Central memory CD8-positive, alpha-beta T cell (primary cell): Measurements from ENCODE around the gene SHISA8.
"Not testable (repeated sequence)": the region's sequence is repeated elsewhere in the genome, so short reads cannot be mapped to it uniquely, and the experiment has no call there.

Experiments used
- ATAC-seq: fragments of 150-1000 bp; cut with Tn5 transposase; replicated peaks from 2 replicates; pipeline ENCODE4 v1.10.0; 2022; ENCODE audit warnings: mild to moderate bottlenecking, moderate FRiP score, moderate number of reproducible peaks; ENCODE audit not compliant: poor library complexity, severe bottlenecking; ENCODE audit errors: extremely low read depth
- DNase-seq, 2 donors: peaks; one replicate each; pipeline ENCODE4 v3.0.0; 2021; ENCODE audit warnings: low spot score in 2 of 2
- H3K27ac Mint-ChIP-seq: one replicate; pipeline ENCODE4 v1.8.0; 2022; ENCODE audit warnings: low read depth, mild to moderate bottlenecking, moderate library complexity, mixed read lengths
- H3K27me3 Mint-ChIP-seq: one replicate; pipeline ENCODE4 v1.8.0; 2022; ENCODE audit warnings: mixed read lengths
- H3K36me3 Mint-ChIP-seq: one replicate; pipeline ENCODE4 v1.8.0; 2022; ENCODE audit warnings: mild to moderate bottlenecking, moderate library complexity, mixed read lengths; ENCODE audit not compliant: insufficient read depth
- H3K4me1 Mint-ChIP-seq: one replicate; pipeline ENCODE4 v1.8.0; 2022; ENCODE audit warnings: mixed read lengths
- H3K4me3 Mint-ChIP-seq: one replicate; pipeline ENCODE4 v1.8.0; 2022; ENCODE audit warnings: mild to moderate bottlenecking, moderate library complexity, mixed read lengths
- H3K9me3 Mint-ChIP-seq: one replicate; pipeline ENCODE4 v1.8.0; 2022; ENCODE audit warnings: mixed read lengths

Gene SHISA8

GRCh38 chr22:41915035-41915785 lies at the start of gene SHISA8:
SHISA8 (minus strand) TSS chr22:41915074; CDS start chr22:41914667, 407 bp downstream.
- Mint-ChIP-seq H3K4me1 (peaks cover 2% of the 10 kb centered on the region), H3K27ac (no peak within 1 kb of the TSS), H3K4me3 (peak within 1 kb of the TSS; percentile 60), H3K27me3 (peaks cover 51% of the 10 kb centered on the region), H3K9me3 (no peaks in the 10 kb centered on the region), H3K36me3 (peaks cover 2% of the 10 kb centered on the region)
- peak in 1 of 2 donors; percentile 30 for DNase-seq
- peak; percentile 63 for ATAC-seq

DNA sequence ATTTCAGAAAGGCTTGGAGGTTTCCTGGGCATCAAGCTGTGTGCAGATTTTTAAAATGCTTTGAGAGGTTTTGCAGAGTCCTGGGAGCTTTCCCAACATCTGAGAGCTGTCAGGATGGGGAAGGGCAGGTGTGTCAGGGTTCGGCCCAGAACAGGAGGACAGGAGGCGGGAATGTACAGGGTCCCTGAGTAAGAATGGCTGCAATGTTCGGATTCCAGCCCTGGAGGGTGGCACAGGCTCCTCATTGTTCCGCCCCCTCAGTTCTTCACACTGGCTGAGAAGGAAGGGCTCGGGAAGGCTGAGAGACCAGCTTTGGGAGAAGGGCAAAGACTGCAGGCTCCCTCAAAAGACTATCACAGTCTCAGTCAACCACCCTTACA lies 49.2 kb upstream of the SHISA8 start:
- Mint-ChIP-seq H3K27ac (no peak overlapping the region), H3K36me3 (no peaks in the 10 kb centered on the region), H3K4me3 (no peak overlapping the region), H3K27me3 (no peaks in the 10 kb centered on the region), H3K9me3 (no peaks in the 10 kb centered on the region), H3K4me1 (no peaks in the 10 kb centered on the region)
- no peak for DNase-seq
- ATAC-seq: no peak

DNA sequence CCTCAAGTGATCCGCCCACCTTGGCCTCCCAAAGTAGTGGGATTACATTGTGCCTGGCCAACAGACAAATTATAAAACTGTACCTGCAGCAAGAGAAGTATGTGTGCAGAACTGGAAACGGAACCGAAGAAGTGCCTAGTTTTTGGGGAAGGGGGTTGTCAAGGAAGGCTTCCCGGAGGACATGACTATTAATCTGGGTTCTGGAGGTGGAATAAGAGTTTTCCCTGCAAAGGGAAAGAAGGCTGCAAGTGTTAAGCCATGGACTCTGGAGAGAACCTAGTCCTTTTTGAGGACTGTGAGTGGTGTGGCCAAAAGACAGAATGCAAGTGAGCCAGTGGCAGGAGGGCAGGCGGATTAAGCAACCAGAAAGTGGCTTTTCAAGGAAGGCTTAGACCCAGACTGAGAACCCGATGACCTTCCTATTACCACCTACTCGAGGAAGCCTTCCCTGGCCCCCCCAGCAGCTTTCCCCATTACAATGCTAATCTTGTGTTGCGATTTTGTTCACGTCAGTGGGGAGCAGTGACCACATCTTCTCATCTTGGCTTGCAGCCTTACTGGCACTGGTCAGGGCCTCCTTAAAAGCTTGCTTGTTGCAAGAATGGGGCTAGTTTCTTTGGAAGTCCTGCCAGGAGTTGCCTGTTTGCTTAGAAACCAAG lies 48.7 kb upstream of the SHISA8 start:
- Mint-ChIP-seq H3K27me3 (no peaks in the 10 kb centered on the region), H3K4me3 (no peak overlapping the region), H3K9me3 (no peaks in the 10 kb centered on the region), H3K27ac (no peak overlapping the region), H3K36me3 (no peaks in the 10 kb centered on the region), H3K4me1 (no peaks in the 10 kb centered on the region)
- no peak for DNase-seq
- ATAC-seq: no peak

- no peak for DNase-seq
- peak overlapping the region; percentile 47 for H3K4me3 Mint-ChIP-seq
- ATAC-seq: peak; percentile 39
- no peaks in the 10 kb centered on the region for H3K27me3 Mint-ChIP-seq
- no peaks in the 10 kb centered on the region for H3K36me3 Mint-ChIP-seq
- H3K4me1 Mint-ChIP-seq: peaks cover 5% of the 10 kb centered on the region
- H3K9me3 Mint-ChIP-seq: no peaks in the 10 kb centered on the region
- H3K27ac Mint-ChIP-seq: peak overlapping the region; percentile 76
These were observed 43.2 kb upstream of the SHISA8 start for GRCh38 chr22:41957941-41958556.

- no peak overlapping the region for H3K27ac Mint-ChIP-seq
- no peaks in the 10 kb centered on the region for H3K9me3 Mint-ChIP-seq
- peaks cover 5% of the 10 kb centered on the region for H3K4me1 Mint-ChIP-seq
- peaks cover 1% of the 10 kb centered on the region for H3K36me3 Mint-ChIP-seq
- H3K4me3 Mint-ChIP-seq: no peak overlapping the region
- H3K27me3 Mint-ChIP-seq: no peaks in the 10 kb centered on the region
- ATAC-seq (no peak), DNase-seq (no peak)
These were observed 37.8 kb upstream of the SHISA8 start for GRCh38 chr22:41952713-41953112.

DNA sequence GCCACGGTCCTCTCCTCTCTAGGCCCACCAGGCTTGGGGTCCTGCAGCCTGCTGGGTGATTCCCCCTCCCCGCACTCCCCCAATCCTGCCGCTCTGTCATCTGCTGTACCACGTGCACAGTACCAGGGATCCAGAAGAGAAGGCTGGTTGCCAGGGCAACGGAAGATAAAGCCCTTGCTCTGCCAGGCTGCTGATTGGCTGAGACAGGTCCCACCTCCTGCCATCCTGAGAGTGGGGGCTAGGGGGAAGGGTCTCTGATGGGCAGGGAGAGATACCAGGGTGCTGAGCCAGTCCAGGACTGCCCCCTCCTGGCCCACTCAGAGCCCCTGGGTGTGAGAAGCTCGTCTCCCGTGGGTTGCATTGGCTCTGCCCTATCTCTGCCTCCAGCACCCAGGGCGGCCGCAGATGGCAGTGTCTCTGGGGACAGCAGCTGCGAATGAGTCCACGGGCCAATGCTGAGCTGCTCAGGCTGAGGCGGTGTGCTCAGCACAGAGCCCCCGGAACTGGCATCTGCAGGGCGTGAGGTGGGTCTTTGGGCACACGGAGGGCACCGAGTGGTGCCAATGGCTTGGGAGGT lies 37.1 kb upstream of the SHISA8 start, which contains the start of gene SMIM45:
SMIM45 (plus strand) TSS at position 253 of the 577 bp plus-strand sequence.
- DNase-seq: no peak
- Mint-ChIP-seq H3K27ac (no peak within 1 kb of the TSS), H3K4me1 (no peaks in the 10 kb centered on the region), H3K27me3 (no peaks in the 10 kb centered on the region), H3K4me3 (no peak within 1 kb of the TSS), H3K9me3 (no peaks in the 10 kb centered on the region), H3K36me3 (peaks cover 1% of the 10 kb centered on the region)
- no peak for ATAC-seq

- no peak for ATAC-seq
- Mint-ChIP-seq H3K27ac (no peak overlapping the region), H3K4me1 (peaks cover 10% of the 10 kb centered on the region), H3K4me3 (no peak overlapping the region), H3K9me3 (no peaks in the 10 kb centered on the region), H3K36me3 (peaks cover 1% of the 10 kb centered on the region), H3K27me3 (no peaks in the 10 kb centered on the region)
- no peak for DNase-seq
These were observed 34.6 kb upstream of the SHISA8 start for GRCh38 chr22:41949297-41949965.

GRCh38 chr22:41948928-41949296 lies 34.0 kb upstream of the SHISA8 start:
- ATAC-seq, H3K4me3 Mint-ChIP-seq, H3K27ac Mint-ChIP-seq, DNase-seq, H3K36me3 Mint-ChIP-seq, H3K27me3 Mint-ChIP-seq, H3K9me3 Mint-ChIP-seq, H3K4me1 Mint-ChIP-seq: not testable (repeated sequence)

DNA sequence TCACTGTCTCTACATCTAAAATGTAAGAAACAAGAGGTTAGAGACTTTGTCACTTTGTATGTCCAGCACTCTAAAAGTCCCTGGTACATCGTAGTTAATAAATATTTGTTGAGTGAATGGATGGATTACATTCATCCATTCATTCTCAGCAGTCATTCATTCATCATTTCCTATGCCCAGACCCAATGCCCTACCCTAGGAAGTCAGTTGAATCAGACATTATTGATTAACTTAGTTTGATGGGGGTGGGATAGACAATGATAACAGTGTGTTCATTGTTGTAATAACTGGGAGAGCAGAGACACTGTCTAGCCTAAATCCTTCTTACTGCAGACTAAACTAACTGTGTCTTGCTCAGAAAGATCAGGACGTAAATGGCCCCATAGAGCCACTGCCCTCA lies 33.3 kb upstream of the SHISA8 start:
- H3K27me3 Mint-ChIP-seq: no peaks in the 10 kb centered on the region
- H3K36me3 Mint-ChIP-seq: peaks cover 1% of the 10 kb centered on the region
- no peaks in the 10 kb centered on the region for H3K9me3 Mint-ChIP-seq
- H3K4me3 Mint-ChIP-seq: no peak overlapping the region
- no peak for ATAC-seq
- H3K4me1 Mint-ChIP-seq: peaks cover 10% of the 10 kb centered on the region
- no peak overlapping the region for H3K27ac Mint-ChIP-seq
- no peak for DNase-seq

GRCh38 chr22:41947424-41948080 lies 32.7 kb upstream of the SHISA8 start:
- DNase-seq: no peak
- H3K27ac Mint-ChIP-seq: peak overlapping the region; percentile 71
- peaks cover 1% of the 10 kb centered on the region for H3K36me3 Mint-ChIP-seq
- H3K27me3 Mint-ChIP-seq: no peaks in the 10 kb centered on the region
- peaks cover 10% of the 10 kb centered on the region for H3K4me1 Mint-ChIP-seq
- peak overlapping the region; percentile 87 for H3K4me3 Mint-ChIP-seq
- no peak for ATAC-seq
- H3K9me3 Mint-ChIP-seq: no peaks in the 10 kb centered on the region

- DNase-seq (peak; percentile 69 to 73), ATAC-seq (peak; percentile 94)
- H3K4me1 Mint-ChIP-seq: peaks cover 10% of the 10 kb centered on the region
- peaks cover 1% of the 10 kb centered on the region for H3K36me3 Mint-ChIP-seq
- peak within 1 kb of the TSS; percentile 71 for H3K27ac Mint-ChIP-seq
- H3K27me3 Mint-ChIP-seq: no peaks in the 10 kb centered on the region
- H3K4me3 Mint-ChIP-seq: peak within 1 kb of the TSS; percentile 87
- H3K9me3 Mint-ChIP-seq: no peaks in the 10 kb centered on the region
These were observed 32.0 kb upstream of the SHISA8 start, which contains the start of gene CENPM for GRCh38 chr22:41946629-41947423. CENPM (minus strand) TSS chr22:41947152; CDS start chr22:41947076, 76 bp downstream.
